Hippocampal formation (tissue), 2 donors: ENCODE data around the gene INPP5K.

Source experiments
- DNase-seq, 2 donors: peaks; one replicate each; lab custom pipeline; 2025; lab: John Stamatoyannopoulos, UW

The INPP5K gene

GRCh38 chr17:1506649-1507267, 9.7 kb downstream of the INPP5K start:
- no peak for DNase-seq

- DNase-seq = no peak
Measured at GRCh38 chr17:1505586-1505985, 10.8 kb downstream of the INPP5K start.

- no peak for DNase-seq
Measured at GRCh38 chr17:1504866-1505265, 11.5 kb downstream of the INPP5K start.

GRCh38 chr17:1503699-1504098, 12.7 kb downstream of the INPP5K start:
- no peak for DNase-seq

- DNase-seq = no peak
Measured at GRCh38 chr17:1498869-1499268, 17.5 kb downstream of the INPP5K start.

- no peak for DNase-seq
Measured at GRCh38 chr17:1498233-1498632, 18.2 kb downstream of the INPP5K start.

- no peak for DNase-seq
Measured at GRCh38 chr17:1497831-1498230, 18.6 kb downstream of the INPP5K start.

GRCh38 chr17:1496869-1497268, 19.5 kb downstream of the INPP5K start:
- DNase-seq = no peak

GRCh38 chr17:1495265-1495989, 21.0 kb downstream of the INPP5K start:
- DNase-seq = no peak

GRCh38 chr17:1494736-1495253, 21.6 kb downstream of the INPP5K start:
- no peak for DNase-seq

GRCh38 chr17:1494203-1494602, 22.2 kb downstream of the INPP5K start:
- DNase-seq = no peak

GRCh38 chr17:1493291-1493980, 23.0 kb downstream of the INPP5K start:
- no peak for DNase-seq

GRCh38 chr17:1492249-1493206, 23.9 kb downstream of the INPP5K start, which contains the start of gene MYO1C:
Gene MYO1C (minus strand): TSS chr17:1492686. CDS start chr17:1492487, 199 bp downstream.
- no peak for DNase-seq

- DNase-seq = peak; percentile 8 to 32
Measured at GRCh38 chr17:1491443-1492248, 24.8 kb downstream of the INPP5K start.

- DNase-seq = peak in 1 of 2 donors; percentile 26
Measured at GRCh38 chr17:1490643-1491442, 25.6 kb downstream of the INPP5K start.

- no peak for DNase-seq
Measured at GRCh38 chr17:1488826-1489270, 27.6 kb downstream of the INPP5K start.

- peak; percentile 65 to 69 for DNase-seq
Measured at GRCh38 chr17:1487939-1488825, 28.2 kb downstream of the INPP5K start.

- DNase-seq = peak in 1 of 2 donors; percentile 25
Measured at GRCh38 chr17:1486802-1487695, 29.4 kb downstream of the INPP5K start.
